Measurements from ENCODE around the gene ADGRG1. TPM values are rescaled to one million over a fixed set of nuclear protein-coding genes. Genes with fewer than 3 reads are reported as not detected.

Gene ADGRG1
- total RNA-seq, 2 donors from 2014 or later: 53.7 to 61.6 TPM

DNA sequence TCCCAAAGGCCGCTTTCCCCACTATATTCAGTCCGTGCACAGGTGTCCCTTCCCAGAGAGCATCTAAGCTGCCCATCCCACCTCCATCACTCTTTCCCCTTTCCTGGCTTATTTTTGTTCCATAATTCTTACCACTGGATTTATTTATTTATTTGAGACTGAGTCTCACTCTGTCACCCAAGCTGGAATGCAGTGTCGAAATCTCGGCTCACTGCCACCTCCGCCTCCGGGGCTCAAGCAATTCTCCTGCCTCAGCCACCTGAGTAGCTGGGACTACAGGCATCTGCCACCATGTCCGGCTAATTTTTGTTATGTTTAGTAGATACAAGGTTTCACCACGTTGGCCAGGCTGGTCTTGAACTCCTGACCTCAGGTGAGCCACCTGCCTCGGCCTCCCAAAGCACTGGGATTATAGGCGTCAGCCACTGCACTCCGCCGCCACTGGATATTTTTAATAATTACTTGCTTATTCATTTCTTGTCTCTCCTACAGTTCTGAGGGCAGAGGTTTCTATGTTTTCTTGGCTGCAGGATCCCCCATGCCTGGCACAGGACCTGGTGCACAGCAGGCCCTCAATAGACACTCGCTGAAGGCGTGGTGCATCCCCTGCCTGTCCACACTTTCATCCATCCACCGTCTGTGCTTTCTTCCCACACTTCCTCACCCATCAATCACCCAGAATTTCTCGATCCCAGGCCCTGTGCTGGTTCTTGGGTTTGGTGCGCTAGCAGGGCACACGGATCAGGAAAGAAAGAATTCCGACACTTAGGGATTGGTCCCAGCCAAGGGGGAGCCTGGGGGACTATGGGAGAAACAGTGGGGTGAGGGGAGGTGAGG lies 9.9 kb upstream of the ADGRG1 start:
- ATAC-seq: no peak
- no peaks in the 10 kb centered on the region for H3K36me3 ChIP-seq (replicated peaks in 1 of 2; ENCODE audit: insufficient read depth in 1 of 2, low read depth in 2 of 2)

DNA sequence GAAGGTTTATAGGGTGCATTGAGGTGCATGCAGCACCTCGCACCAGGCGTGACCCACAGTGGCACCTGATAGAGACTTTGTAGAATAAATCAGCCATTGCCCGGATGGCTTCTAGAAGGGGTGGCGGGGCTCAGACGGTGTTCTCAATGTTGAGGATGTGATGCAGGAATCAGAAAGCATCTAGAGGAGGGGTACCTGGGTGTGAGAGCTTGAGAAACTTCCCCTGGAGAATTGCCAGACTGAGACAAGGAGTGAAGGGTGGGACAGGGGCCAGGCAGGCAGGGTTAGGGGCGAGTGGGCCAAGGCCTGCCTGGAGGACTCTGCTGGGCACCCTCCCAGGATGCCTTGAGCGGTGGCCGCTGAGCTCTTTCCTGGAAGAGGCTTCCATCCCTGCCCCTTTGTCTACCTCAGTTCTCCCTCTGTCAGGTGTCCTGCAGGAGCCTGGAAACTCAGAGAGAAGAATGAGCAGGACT lies 9.3 kb upstream of the ADGRG1 start:
- H3K9me3 ChIP-seq: no peaks in the 10 kb centered on the region
- no peak for TF ChIP-seq POLR2A (IDR thresholded peaks at IDR 0.05)
- TF ChIP-seq, protein P1, sequence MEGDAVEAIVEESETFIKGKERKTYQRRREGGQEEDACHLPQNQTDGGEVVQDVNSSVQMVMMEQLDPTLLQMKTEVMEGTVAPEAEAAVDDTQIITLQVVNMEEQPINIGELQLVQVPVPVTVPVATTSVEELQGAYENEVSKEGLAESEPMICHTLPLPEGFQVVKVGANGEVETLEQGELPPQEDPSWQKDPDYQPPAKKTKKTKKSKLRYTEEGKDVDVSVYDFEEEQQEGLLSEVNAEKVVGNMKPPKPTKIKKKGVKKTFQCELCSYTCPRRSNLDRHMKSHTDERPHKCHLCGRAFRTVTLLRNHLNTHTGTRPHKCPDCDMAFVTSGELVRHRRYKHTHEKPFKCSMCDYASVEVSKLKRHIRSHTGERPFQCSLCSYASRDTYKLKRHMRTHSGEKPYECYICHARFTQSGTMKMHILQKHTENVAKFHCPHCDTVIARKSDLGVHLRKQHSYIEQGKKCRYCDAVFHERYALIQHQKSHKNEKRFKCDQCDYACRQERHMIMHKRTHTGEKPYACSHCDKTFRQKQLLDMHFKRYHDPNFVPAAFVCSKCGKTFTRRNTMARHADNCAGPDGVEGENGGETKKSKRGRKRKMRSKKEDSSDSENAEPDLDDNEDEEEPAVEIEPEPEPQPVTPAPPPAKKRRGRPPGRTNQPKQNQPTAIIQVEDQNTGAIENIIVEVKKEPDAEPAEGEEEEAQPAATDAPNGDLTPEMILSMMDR (IDR thresholded peaks at IDR 0.05): no peak
- ATAC-seq (no peak), DNase-seq (no peak)
- no peak overlapping the region for H3K4me3 ChIP-seq
- H3K27ac ChIP-seq: peak overlapping the region; percentile 83 to 93 (median 90)
- H3K36me3 ChIP-seq (replicated peaks in 1 of 2; ENCODE audit: insufficient read depth in 1 of 2, low read depth in 2 of 2): no peaks in the 10 kb centered on the region
- intact Hi-C loops (cut with DNase I): no loop called here
- H3K4me1 ChIP-seq: peaks cover 64% of the 10 kb centered on the region
- WGBS, 2 donors: 52 to 60% methylated on average over 8 of the region's 8 CpGs
- no peaks in the 10 kb centered on the region for H3K27me3 ChIP-seq

More for the DNA sequence above, 9.9 kb upstream of the ADGRG1 start:
- H3K27ac ChIP-seq: peak overlapping the region; percentile 83 to 93 (median 90)
- H3K9me3 ChIP-seq: no peaks in the 10 kb centered on the region
- TF ChIP-seq, protein P1 (IDR thresholded peaks at IDR 0.05): no peak
- TF ChIP-seq POLR2A (IDR thresholded peaks at IDR 0.05): no peak
- no peaks in the 10 kb centered on the region for H3K27me3 ChIP-seq
- DNase-seq: peak; percentile 48 to 83 (median 58)
- 62 to 69% methylated on average over 19 of the region's 19 CpGs for WGBS, 2 donors
- no peak overlapping the region for H3K4me3 ChIP-seq
- peaks cover 58% of the 10 kb centered on the region for H3K4me1 ChIP-seq
- intact Hi-C loops (cut with DNase I): no loop called here

DNA sequence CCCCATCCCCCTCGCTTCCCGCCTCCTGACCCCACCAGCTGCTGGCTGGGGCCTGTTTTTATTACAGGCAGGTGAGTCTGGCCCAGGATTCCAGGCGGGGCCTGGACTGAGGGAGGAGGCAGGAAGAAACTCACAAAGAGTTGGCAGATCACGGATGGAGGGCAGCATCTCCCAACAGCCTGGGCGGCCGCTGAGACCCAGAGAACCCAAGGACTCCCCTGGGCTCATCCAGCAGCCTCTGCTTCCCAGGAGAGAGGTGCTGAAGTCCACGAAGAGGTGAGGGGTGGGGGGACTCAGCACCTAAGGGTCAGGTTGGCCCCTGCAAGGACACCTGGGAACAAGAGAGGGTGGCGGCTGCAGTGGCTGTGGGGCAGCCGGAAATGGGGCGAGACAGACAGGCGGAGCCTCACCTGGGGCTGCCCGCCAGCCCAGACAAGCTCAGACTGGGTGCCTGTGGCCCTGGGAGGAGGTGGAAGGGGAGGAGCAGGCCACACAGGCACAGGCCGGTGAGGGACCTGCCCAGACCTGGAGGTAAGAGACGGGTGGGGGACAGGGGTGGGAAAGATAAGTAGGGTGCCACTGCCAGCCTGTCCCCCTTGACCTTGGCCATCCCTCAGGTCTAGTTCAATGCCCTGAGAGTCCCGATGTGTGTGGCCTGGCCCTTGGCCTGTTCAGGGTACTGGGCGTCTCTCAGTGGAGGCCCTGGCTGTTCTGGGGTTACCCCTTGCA lies 8.7 kb upstream of the ADGRG1 start:
- peak; percentile 79 to 91 (median 87) for DNase-seq
- Histone ChIP-seq H3K27ac (peak overlapping the region; percentile 83 to 93 (median 90)), H3K4me3 (peak overlapping the region in 1 of 2 donors; percentile 9), H3K27me3 (no peaks in the 10 kb centered on the region), H3K9me3 (no peaks in the 10 kb centered on the region), H3K36me3 (replicated peaks in 1 of 2; ENCODE audit: insufficient read depth in 1 of 2, low read depth in 2 of 2) (no peaks in the 10 kb centered on the region), H3K4me1 (peaks cover 70% of the 10 kb centered on the region)
- peak; percentile 87 for ATAC-seq
- 12 to 17% methylated on average over 14 to 16 of the region's 16 CpGs for WGBS, 2 donors
- intact Hi-C loops (cut with DNase I): no loop called here
- TF ChIP-seq, protein P1 (IDR thresholded peaks at IDR 0.05): no peak
- TF ChIP-seq POLR2A (IDR thresholded peaks at IDR 0.05): peak; percentile 74 to 90 (median 85)

DNA sequence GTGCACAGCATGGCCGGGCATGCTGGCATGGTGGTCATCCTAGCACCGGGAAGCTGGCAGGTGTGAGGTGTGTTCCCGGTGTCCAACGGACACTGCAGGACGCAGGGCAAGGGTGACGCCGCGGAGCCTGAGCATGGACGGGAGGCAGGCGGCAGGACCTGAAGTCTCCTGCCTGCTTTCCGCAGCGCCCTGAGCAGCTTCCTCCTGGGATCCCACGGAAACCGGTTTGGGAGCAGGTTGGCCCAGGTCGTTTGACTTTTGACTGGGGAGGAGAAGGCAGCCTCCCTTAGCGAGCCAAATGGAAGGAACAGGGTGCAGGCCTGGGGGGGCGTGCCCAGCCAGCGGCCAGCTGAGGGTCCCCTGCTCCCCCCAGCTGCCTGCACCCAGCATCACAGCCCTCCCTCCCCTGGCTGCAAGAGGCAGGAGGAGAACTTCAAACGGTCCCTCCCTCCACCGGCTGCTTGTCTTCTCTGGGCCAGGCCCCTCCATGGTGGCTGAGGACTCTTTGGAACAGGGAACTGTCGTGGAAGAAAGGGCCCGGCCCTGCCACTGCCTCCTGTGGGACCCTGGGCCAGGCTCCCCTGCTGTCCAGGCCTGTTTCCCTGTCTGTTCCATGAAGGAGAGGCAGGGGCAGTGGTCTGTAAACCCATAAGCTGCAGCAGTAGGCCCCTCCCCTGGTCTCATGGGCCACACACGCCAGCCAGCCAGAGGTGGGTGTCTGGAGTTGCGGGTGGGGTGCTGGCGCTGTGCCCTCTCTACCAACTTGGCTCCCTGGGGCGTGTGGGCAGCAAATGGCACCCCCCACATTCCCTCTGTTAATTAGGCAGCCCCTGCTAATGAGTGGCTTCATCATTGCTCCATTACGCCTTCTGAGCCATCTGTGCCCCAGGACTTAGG lies 7.8 kb upstream of the ADGRG1 start:
- peak overlapping the region in 1 of 2 donors; percentile 9 for H3K4me3 ChIP-seq
- DNase-seq: peak; percentile 68 to 76 (median 73)
- H3K36me3 ChIP-seq (replicated peaks in 1 of 2; ENCODE audit: insufficient read depth in 1 of 2, low read depth in 2 of 2): no peaks in the 10 kb centered on the region
- no peaks in the 10 kb centered on the region for H3K27me3 ChIP-seq
- 6 to 26% methylated on average over 19 to 27 of the region's 27 CpGs for WGBS, 2 donors
- ATAC-seq: peak; percentile 45
- H3K4me1 ChIP-seq: peaks cover 74% of the 10 kb centered on the region
- peak overlapping the region; percentile 83 to 93 (median 90) for H3K27ac ChIP-seq
- no peaks in the 10 kb centered on the region for H3K9me3 ChIP-seq
- intact Hi-C loops (cut with DNase I): no loop called here
- TF ChIP-seq, protein P1 (IDR thresholded peaks at IDR 0.05): no peak
- TF ChIP-seq POLR2A (IDR thresholded peaks at IDR 0.05): no peak
